Measurements from ENCODE around the gene IRF4.

GRCh38 chr6:362231-362923 is 29.2 kb upstream of the IRF4 start:
- TF ChIP-seq CTCF (IDR thresholded peaks at IDR 0.05 in 4 of 5, conservative IDR thresholded peaks at IDR 0.05 in 1 of 5) (no peak), POLR2A (IDR thresholded peaks at IDR 0.05) (no peak)

Measured in gastrocnemius medialis (tissue), 4 donors.